ENCODE results near the gene BMPR1B.

Gene BMPR1B

GRCh38 chr4:95093936-95094929, 336.5 kb downstream of the BMPR1B start:
- no peaks in the 10 kb centered on the region for H3K36me3 Mint-ChIP-seq (ENCODE audit: low read depth)
- no peaks in the 10 kb centered on the region for H3K9me3 Mint-ChIP-seq
- H3K4me1 Mint-ChIP-seq (ENCODE audit: low read depth), result no peaks in the 10 kb centered on the region
- no peak overlapping the region for H3K4me3 Mint-ChIP-seq
- peaks cover 4% of the 10 kb centered on the region for H3K27me3 Mint-ChIP-seq
- H3K27ac Mint-ChIP-seq, result no peak overlapping the region

- Mint-ChIP-seq H3K36me3 (ENCODE audit: low read depth) (no peaks in the 10 kb centered on the region), H3K9me3 (no peaks in the 10 kb centered on the region)
These were observed 337.7 kb downstream of the BMPR1B start for GRCh38 chr4:95095348-95095974.

GRCh38 chr4:95102162-95102790, 344.5 kb downstream of the BMPR1B start:
- Mint-ChIP-seq H3K36me3 (ENCODE audit: low read depth) (no peaks in the 10 kb centered on the region), H3K4me1 (ENCODE audit: low read depth) (no peaks in the 10 kb centered on the region), H3K4me3 (no peak overlapping the region), H3K27ac (no peak overlapping the region), H3K27me3 (no peaks in the 10 kb centered on the region), H3K9me3 (no peaks in the 10 kb centered on the region)

More at GRCh38 chr4:95095348-95095974, 337.7 kb downstream of the BMPR1B start:
- Mint-ChIP-seq H3K4me3 (no peak overlapping the region), H3K27ac (no peak overlapping the region), H3K27me3 (peaks cover 4% of the 10 kb centered on the region), H3K4me1 (ENCODE audit: low read depth) (no peaks in the 10 kb centered on the region)

- H3K4me3 Mint-ChIP-seq, result no peak overlapping the region
- H3K27ac Mint-ChIP-seq, result no peak overlapping the region
- H3K36me3 Mint-ChIP-seq (ENCODE audit: low read depth), result no peaks in the 10 kb centered on the region
- H3K9me3 Mint-ChIP-seq, result no peaks in the 10 kb centered on the region
- no peaks in the 10 kb centered on the region for H3K4me1 Mint-ChIP-seq (ENCODE audit: low read depth)
- no peaks in the 10 kb centered on the region for H3K27me3 Mint-ChIP-seq
These were observed 347.4 kb downstream of the BMPR1B start for GRCh38 chr4:95105112-95105511.

GRCh38 chr4:95105983-95106382, 348.2 kb downstream of the BMPR1B start:
- H3K4me3 Mint-ChIP-seq, result no peak overlapping the region
- no peak overlapping the region for H3K27ac Mint-ChIP-seq
- no peaks in the 10 kb centered on the region for H3K4me1 Mint-ChIP-seq (ENCODE audit: low read depth)
- no peaks in the 10 kb centered on the region for H3K36me3 Mint-ChIP-seq (ENCODE audit: low read depth)
- no peaks in the 10 kb centered on the region for H3K27me3 Mint-ChIP-seq
- H3K9me3 Mint-ChIP-seq, result no peaks in the 10 kb centered on the region

GRCh38 chr4:95106408-95106928, 348.7 kb downstream of the BMPR1B start:
- H3K4me1 Mint-ChIP-seq (ENCODE audit: low read depth), result no peaks in the 10 kb centered on the region
- no peaks in the 10 kb centered on the region for H3K27me3 Mint-ChIP-seq
- no peak overlapping the region for H3K4me3 Mint-ChIP-seq
- H3K36me3 Mint-ChIP-seq (ENCODE audit: low read depth), result no peaks in the 10 kb centered on the region
- no peak overlapping the region for H3K27ac Mint-ChIP-seq
- no peaks in the 10 kb centered on the region for H3K9me3 Mint-ChIP-seq

GRCh38 chr4:95107004-95107403, 349.2 kb downstream of the BMPR1B start:
- no peak overlapping the region for H3K4me3 Mint-ChIP-seq
- H3K4me1 Mint-ChIP-seq (ENCODE audit: low read depth), result no peaks in the 10 kb centered on the region
- no peak overlapping the region for H3K27ac Mint-ChIP-seq
- H3K27me3 Mint-ChIP-seq, result no peaks in the 10 kb centered on the region
- H3K9me3 Mint-ChIP-seq, result no peaks in the 10 kb centered on the region
- no peaks in the 10 kb centered on the region for H3K36me3 Mint-ChIP-seq (ENCODE audit: low read depth)

- no peaks in the 10 kb centered on the region for H3K36me3 Mint-ChIP-seq (ENCODE audit: low read depth)
- H3K4me3 Mint-ChIP-seq, result no peak overlapping the region
- H3K27me3 Mint-ChIP-seq, result no peaks in the 10 kb centered on the region
- no peaks in the 10 kb centered on the region for H3K4me1 Mint-ChIP-seq (ENCODE audit: low read depth)
- no peak overlapping the region for H3K27ac Mint-ChIP-seq
- H3K9me3 Mint-ChIP-seq, result no peaks in the 10 kb centered on the region
These were observed 349.9 kb downstream of the BMPR1B start for GRCh38 chr4:95107635-95108034.

GRCh38 chr4:95108883-95109421, 351.2 kb downstream of the BMPR1B start:
- no peaks in the 10 kb centered on the region for H3K4me1 Mint-ChIP-seq (ENCODE audit: low read depth)
- H3K9me3 Mint-ChIP-seq, result no peaks in the 10 kb centered on the region
- H3K4me3 Mint-ChIP-seq, result no peak overlapping the region
- H3K27ac Mint-ChIP-seq, result no peak overlapping the region
- H3K27me3 Mint-ChIP-seq, result no peaks in the 10 kb centered on the region
- no peaks in the 10 kb centered on the region for H3K36me3 Mint-ChIP-seq (ENCODE audit: low read depth)

GRCh38 chr4:95114521-95114920, 356.8 kb downstream of the BMPR1B start:
- no peak overlapping the region for H3K4me3 Mint-ChIP-seq
- H3K4me1 Mint-ChIP-seq (ENCODE audit: low read depth), result no peaks in the 10 kb centered on the region
- H3K27me3 Mint-ChIP-seq, result no peaks in the 10 kb centered on the region
- no peak overlapping the region for H3K27ac Mint-ChIP-seq
- H3K9me3 Mint-ChIP-seq, result no peaks in the 10 kb centered on the region
- H3K36me3 Mint-ChIP-seq (ENCODE audit: low read depth), result no peaks in the 10 kb centered on the region

- Mint-ChIP-seq H3K9me3 (no peaks in the 10 kb centered on the region), H3K27ac (no peak overlapping the region), H3K27me3 (peaks cover 3% of the 10 kb centered on the region), H3K36me3 (ENCODE audit: low read depth) (no peaks in the 10 kb centered on the region), H3K4me3 (no peak overlapping the region), H3K4me1 (ENCODE audit: low read depth) (no peaks in the 10 kb centered on the region)
These were observed 360.7 kb downstream of the BMPR1B start for GRCh38 chr4:95118497-95118896.

- Mint-ChIP-seq H3K4me3 (no peak overlapping the region), H3K36me3 (ENCODE audit: low read depth) (no peaks in the 10 kb centered on the region), H3K27me3 (peaks cover 3% of the 10 kb centered on the region), H3K9me3 (no peaks in the 10 kb centered on the region), H3K4me1 (ENCODE audit: low read depth) (no peaks in the 10 kb centered on the region), H3K27ac (no peak overlapping the region)
These were observed 362.7 kb downstream of the BMPR1B start for GRCh38 chr4:95120456-95120855.

- Mint-ChIP-seq H3K9me3 (no peaks in the 10 kb centered on the region), H3K4me1 (ENCODE audit: low read depth) (no peaks in the 10 kb centered on the region), H3K4me3 (no peak overlapping the region), H3K36me3 (ENCODE audit: low read depth) (no peaks in the 10 kb centered on the region), H3K27ac (no peak overlapping the region), H3K27me3 (peaks cover 3% of the 10 kb centered on the region)
These were observed 364.2 kb downstream of the BMPR1B start for GRCh38 chr4:95122001-95122400.

- H3K4me3 Mint-ChIP-seq, result no peak overlapping the region
- peaks cover 5% of the 10 kb centered on the region for H3K4me1 Mint-ChIP-seq (ENCODE audit: low read depth)
- peaks cover 3% of the 10 kb centered on the region for H3K27me3 Mint-ChIP-seq
- no peaks in the 10 kb centered on the region for H3K9me3 Mint-ChIP-seq
- no peaks in the 10 kb centered on the region for H3K36me3 Mint-ChIP-seq (ENCODE audit: low read depth)
- H3K27ac Mint-ChIP-seq, result no peak overlapping the region
These were observed 367.2 kb downstream of the BMPR1B start for GRCh38 chr4:95124906-95125504.

All from stimulated activated naive CD8-positive, alpha-beta T cell treated with anti-CD3 and anti-CD28 coated beads, Interleukin-15, Interleukin-2, amounts not matched to agents 100 ng/mL and 50 ng/mL, for 24 hours (primary cell).